ENCODE measurements around the gene KDM4B.

Gene KDM4B

GRCh38 chr19:4967738-4968461 is 1.0 kb upstream of the KDM4B start:
- TF ChIP-seq CTCF (IDR thresholded peaks at IDR 0.05; ENCODE audit: low read depth, low read length, poor library complexity, severe bottlenecking) (no peak), EZH2phosphoT487 (IDR thresholded peaks at IDR 0.05; ENCODE audit: borderline replicate concordance, low read length) (no peak)
- Histone ChIP-seq H3K4me1 (ENCODE audit: control insufficient read depth, low read length) (peaks cover 53% of the 10 kb centered on the region), H3F3A (ENCODE audit: control insufficient read depth, insufficient read depth) (peaks cover 45% of the 10 kb centered on the region), H3K27me3 (ENCODE audit: control insufficient read depth, low read length) (no peaks in the 10 kb centered on the region), H4K20me1 (ENCODE audit: control insufficient read depth, insufficient read depth, low read depth, low read length) (peaks cover 24% of the 10 kb centered on the region), H3K4me3 (ENCODE audit: low read length) (peak overlapping the region; percentile 61), H3K9me3 (ENCODE audit: control insufficient read depth, insufficient read depth, low read length) (no peaks in the 10 kb centered on the region), H3K4me2 (ENCODE audit: low read length) (peak overlapping the region; percentile 63), H3K79me2 (ENCODE audit: control insufficient read depth, low read length) (peaks cover 36% of the 10 kb centered on the region), H3K36me3 (ENCODE audit: control insufficient read depth, low read length) (peaks cover 26% of the 10 kb centered on the region), H3K27ac (ENCODE audit: low read depth, low read length) (peak overlapping the region; percentile 7; the same call in 1 of the 2 replicates), H3K9me2 (replicated peaks; ENCODE audit: control insufficient read depth, low read length) (no peaks in the 10 kb centered on the region)

GRCh38 chr19:4969292-4969771 is 419 bp downstream of the KDM4B start:
- Histone ChIP-seq H3K9me2 (replicated peaks; ENCODE audit: control insufficient read depth, low read length) (no peaks in the 10 kb centered on the region), H3K36me3 (ENCODE audit: control insufficient read depth, low read length) (peaks cover 16% of the 10 kb centered on the region), H3K4me1 (ENCODE audit: control insufficient read depth, low read length) (peaks cover 53% of the 10 kb centered on the region), H3K9me3 (ENCODE audit: control insufficient read depth, insufficient read depth, low read length) (no peaks in the 10 kb centered on the region), H3K4me2 (ENCODE audit: low read length) (peak overlapping the region; percentile 96), H3F3A (ENCODE audit: control insufficient read depth, insufficient read depth) (peaks cover 35% of the 10 kb centered on the region), H4K20me1 (ENCODE audit: control insufficient read depth, insufficient read depth, low read depth, low read length) (peaks cover 24% of the 10 kb centered on the region), H3K4me3 (ENCODE audit: low read length) (peak overlapping the region; percentile 86), H3K79me2 (ENCODE audit: control insufficient read depth, low read length) (peaks cover 46% of the 10 kb centered on the region), H3K27ac (ENCODE audit: low read depth, low read length) (no peak overlapping the region), H3K27me3 (ENCODE audit: control insufficient read depth, low read length) (no peaks in the 10 kb centered on the region)
- TF ChIP-seq EZH2phosphoT487 (IDR thresholded peaks at IDR 0.05; ENCODE audit: borderline replicate concordance, low read length) (no peak), CTCF (IDR thresholded peaks at IDR 0.05; ENCODE audit: low read depth, low read length, poor library complexity, severe bottlenecking) (no peak)

GRCh38 chr19:4969772-4970531 is 1.0 kb downstream of the KDM4B start:
- no peak overlapping the region for H3K27ac ChIP-seq (ENCODE audit: low read depth, low read length)
- no peaks in the 10 kb centered on the region for H3K27me3 ChIP-seq (ENCODE audit: control insufficient read depth, low read length)
- H3K4me1 ChIP-seq (ENCODE audit: control insufficient read depth, low read length): peaks cover 53% of the 10 kb centered on the region
- TF ChIP-seq EZH2phosphoT487 (IDR thresholded peaks at IDR 0.05; ENCODE audit: borderline replicate concordance, low read length): no peak
- no peak for TF ChIP-seq CTCF (IDR thresholded peaks at IDR 0.05; ENCODE audit: low read depth, low read length, poor library complexity, severe bottlenecking)
- peaks cover 27% of the 10 kb centered on the region for H4K20me1 ChIP-seq (ENCODE audit: control insufficient read depth, insufficient read depth, low read depth, low read length)
- no peaks in the 10 kb centered on the region for H3K9me3 ChIP-seq (ENCODE audit: control insufficient read depth, insufficient read depth, low read length)
- peaks cover 10% of the 10 kb centered on the region for H3K36me3 ChIP-seq (ENCODE audit: control insufficient read depth, low read length)
- peak overlapping the region; percentile 96 for H3K4me2 ChIP-seq (ENCODE audit: low read length)
- peaks cover 51% of the 10 kb centered on the region for H3K79me2 ChIP-seq (ENCODE audit: control insufficient read depth, low read length)
- H3K9me2 ChIP-seq (replicated peaks; ENCODE audit: control insufficient read depth, low read length): no peaks in the 10 kb centered on the region
- H3F3A ChIP-seq (ENCODE audit: control insufficient read depth, insufficient read depth): peaks cover 29% of the 10 kb centered on the region
- H3K4me3 ChIP-seq (ENCODE audit: low read length): peak overlapping the region; percentile 86
